H7 (cell line): ENCODE results near the gene PTPRT. TPM values are rescaled to one million over a fixed set of nuclear protein-coding genes. Genes with fewer than 3 reads are reported as not detected.

Experiments
- DNase-seq: peaks from one replicate; pipeline ENCODE4 v3.0.0; 2012
- H3K27me3 ChIP-seq: 2 replicates; pipeline ENCODE4 v1.6.0; 2011; ENCODE audit warnings: mild to moderate bottlenecking, low read length; ENCODE audit not compliant: control insufficient read depth, insufficient read depth
- H3K36me3 ChIP-seq: replicated peaks from 2 replicates; pipeline ENCODE4 v1.5.1; 2011; ENCODE audit warnings: low read length; ENCODE audit not compliant: control insufficient read depth, insufficient read depth
- H3K4me3 ChIP-seq: 2 replicates; pipeline ENCODE4 v1.5.1; 2011; ENCODE audit warnings: low read depth, mild to moderate bottlenecking, control low read depth, low read length, moderate library complexity; ENCODE audit not compliant: insufficient read depth
- total RNA-seq: library from RNA; depleted of rRNA; stranded (reverse); fragments of >200 nt; shearing (Covaris generic); gene quantifications from 2 replicates; pipeline ENCODE4 v1.2.3, GENCODE V29; 2014

The PTPRT gene
- total RNA-seq, 1 experiment from 2014 or later, result 0.07 TPM

DNA sequence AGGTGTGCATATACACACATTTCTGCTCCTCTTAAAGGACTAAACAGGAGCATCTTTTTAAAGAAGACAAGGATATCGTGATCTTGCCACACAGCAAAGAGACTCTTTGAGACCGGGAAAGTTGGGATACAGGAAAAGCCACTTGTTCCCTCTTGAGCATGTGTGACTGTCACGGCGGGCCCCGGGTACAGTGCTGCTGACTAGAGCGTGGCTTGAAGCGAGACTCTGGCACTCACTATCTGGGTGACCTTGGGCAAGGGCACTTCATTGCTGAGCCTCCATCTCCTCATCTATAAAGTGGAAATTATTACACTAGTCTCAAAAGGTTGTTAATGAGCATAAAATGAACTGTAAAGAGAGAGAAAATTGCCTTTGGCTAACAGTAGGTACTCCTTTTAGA is 713.9 kb downstream of the PTPRT start:
- Histone ChIP-seq H3K27me3 (no peaks in the 10 kb centered on the region), H3K4me3 (no peak overlapping the region), H3K36me3 (no peaks in the 10 kb centered on the region)
- DNase-seq, result no peak

DNA sequence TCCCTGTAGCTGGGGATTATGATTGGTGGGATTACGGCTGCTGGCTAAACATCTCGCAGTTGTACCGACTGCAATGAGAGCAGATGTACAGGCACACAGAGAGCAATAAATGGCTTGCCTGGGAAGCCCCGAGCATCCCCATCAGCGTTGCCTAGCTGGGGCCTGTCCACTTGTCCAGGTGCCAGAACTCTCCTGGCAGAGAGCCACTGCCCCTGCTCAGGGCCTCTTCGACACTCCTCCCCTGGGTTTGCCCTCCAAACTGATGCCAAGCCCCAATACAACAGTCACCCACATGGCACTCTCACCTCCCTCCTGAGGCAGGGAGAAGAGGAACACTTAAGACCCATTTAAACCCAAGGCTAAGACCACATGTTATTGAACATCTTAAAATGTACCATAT is 715.1 kb downstream of the PTPRT start:
- DNase-seq, result no peak
- Histone ChIP-seq H3K4me3 (no peak overlapping the region), H3K36me3 (no peaks in the 10 kb centered on the region), H3K27me3 (no peaks in the 10 kb centered on the region)

DNA sequence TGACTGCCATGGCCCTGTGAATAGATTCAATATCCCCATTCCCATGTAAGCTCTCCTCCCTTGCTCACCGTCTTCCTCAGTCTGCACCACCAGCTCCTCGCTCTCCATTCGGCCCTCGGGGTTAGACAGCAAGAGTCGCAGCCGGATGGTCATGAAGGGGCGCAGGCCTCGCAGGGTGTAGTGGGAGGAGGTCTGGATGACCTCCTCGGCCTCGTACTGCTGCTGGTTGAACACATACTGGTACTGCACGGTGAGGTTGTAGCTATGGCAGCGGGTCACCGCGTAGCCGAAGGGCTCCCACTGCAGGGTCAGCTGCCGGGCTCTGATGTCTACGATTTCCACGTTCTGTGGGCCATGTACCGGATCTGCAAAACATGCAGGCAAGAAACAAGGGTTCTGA is 717.5 kb downstream of the PTPRT start:
- H3K27me3 ChIP-seq, result no peaks in the 10 kb centered on the region
- H3K36me3 ChIP-seq, result no peaks in the 10 kb centered on the region
- no peak for DNase-seq
- H3K4me3 ChIP-seq, result no peak overlapping the region

DNA sequence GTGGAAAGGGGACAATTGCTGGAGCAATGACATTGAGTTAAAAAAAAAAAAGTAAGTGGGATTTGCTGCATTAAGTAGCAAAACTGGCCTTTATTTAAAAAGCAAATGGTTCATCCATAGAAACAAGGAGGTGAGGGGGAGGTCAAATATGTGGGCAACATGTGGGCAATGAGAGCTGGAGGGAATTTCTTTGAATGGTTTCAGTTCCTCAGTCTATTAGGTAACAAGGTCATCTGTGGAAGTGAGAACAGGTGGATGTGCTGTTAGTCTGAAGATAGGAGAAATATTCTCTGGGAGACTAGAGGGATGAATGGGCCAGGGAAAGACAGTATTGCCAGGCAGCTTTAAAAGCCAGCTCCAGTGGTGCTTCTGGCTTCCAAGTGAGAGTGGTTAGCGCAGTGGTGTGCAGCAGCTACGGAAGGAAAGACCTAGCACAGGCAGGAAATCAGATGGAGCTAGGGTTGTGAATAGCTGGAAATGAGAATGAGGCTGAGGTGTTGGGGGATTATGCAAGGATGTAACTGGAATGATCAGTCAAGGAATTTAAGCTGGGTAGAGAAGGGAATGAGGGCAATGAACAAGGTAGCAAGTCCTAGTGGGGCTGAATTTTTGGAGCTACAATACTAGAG is 727.6 kb downstream of the PTPRT start:
- no peak for DNase-seq
- Histone ChIP-seq H3K36me3 (no peaks in the 10 kb centered on the region), H3K27me3 (no peaks in the 10 kb centered on the region; the same call in 1 of the 2 replicates), H3K4me3 (no peak overlapping the region)

DNA sequence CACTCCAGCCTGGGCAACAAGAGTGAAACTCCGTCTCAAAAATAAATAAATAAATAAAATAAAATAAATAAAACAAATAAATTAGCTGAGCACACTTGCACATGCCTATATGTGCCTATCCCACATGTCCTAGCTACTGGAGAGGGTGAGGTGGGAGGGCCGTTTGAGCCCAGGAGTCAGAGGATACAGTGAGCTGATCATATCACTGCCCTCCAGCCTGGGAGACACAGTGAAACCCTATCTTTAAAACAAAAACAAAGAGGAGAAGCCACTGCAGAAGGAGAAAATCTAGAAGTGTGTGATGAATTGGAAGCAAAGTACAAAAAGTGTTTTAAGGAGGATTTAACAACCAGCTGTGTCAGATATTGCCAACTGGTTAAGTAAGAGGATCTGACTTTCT is 728.4 kb downstream of the PTPRT start:
- no peak for DNase-seq

DNA sequence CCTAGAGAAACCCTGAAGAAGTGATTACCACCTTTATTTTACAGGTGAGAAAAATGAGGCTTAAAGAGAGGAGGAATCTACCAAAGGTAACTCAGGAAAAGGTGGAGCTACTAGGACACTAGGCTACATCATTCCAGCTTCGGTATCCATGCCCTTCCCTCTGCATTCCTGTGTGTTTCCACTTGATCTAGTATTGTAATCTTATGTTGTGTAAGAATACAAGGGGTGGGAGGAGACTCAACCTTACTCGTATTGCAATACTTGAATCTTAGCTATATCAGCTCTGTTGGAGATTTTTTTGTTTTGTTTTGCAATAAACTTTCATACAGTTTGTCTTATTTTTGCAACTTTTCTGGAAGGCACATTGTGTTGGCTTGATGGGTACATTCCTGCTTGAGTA is 742.4 kb downstream of the PTPRT start:
- H3K27me3 ChIP-seq, result no peaks in the 10 kb centered on the region
- no peak overlapping the region for H3K4me3 ChIP-seq
- DNase-seq, result no peak
- no peaks in the 10 kb centered on the region for H3K36me3 ChIP-seq

More for the DNA sequence above, 728.4 kb downstream of the PTPRT start:
- H3K4me3 ChIP-seq, result no peak overlapping the region
- H3K36me3 ChIP-seq, result no peaks in the 10 kb centered on the region
- no peaks in the 10 kb centered on the region; the same call in 1 of the 2 replicates for H3K27me3 ChIP-seq

DNA sequence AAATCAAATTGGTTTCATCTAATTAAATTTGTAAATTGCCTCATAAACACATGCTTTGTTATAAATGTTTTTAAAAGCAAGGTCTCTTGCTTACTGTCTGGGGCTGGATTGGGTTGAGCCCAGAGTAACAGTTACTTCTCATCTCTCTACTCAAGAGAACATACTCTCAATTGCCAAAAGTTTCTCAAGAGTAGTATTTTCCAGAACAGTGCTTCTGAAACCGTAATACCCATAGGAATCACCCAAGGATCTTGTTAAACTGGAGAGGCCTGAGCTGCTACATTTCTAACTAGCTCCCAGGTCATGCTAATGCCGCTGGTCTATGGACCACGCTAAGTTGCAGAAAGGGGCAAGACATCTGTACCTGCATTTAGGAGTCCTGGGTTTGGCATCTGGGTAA is 744.9 kb downstream of the PTPRT start:
- no peak overlapping the region for H3K4me3 ChIP-seq
- H3K27me3 ChIP-seq, result no peaks in the 10 kb centered on the region
- DNase-seq, result no peak
- no peaks in the 10 kb centered on the region for H3K36me3 ChIP-seq

DNA sequence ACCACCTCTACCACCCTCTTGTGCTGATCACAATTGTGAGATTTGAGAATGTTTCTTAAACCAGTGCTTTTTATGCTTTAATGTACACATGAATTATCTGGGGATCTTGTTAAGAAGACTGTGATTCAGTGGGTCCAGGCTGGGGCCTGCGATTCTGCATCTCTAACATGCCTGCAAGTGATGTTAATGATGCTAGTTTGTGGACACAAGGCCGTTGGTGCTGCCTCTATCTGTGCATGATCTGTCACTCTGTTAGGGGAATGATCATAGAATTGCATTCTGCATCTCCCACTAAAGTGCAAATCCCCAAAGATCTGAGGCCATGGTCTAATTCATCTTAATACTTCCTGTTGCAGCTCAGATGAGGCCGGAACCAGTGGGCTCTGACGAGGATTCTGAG is 746.5 kb downstream of the PTPRT start:
- no peaks in the 10 kb centered on the region for H3K27me3 ChIP-seq
- DNase-seq, result no peak
- H3K4me3 ChIP-seq, result no peak overlapping the region
- H3K36me3 ChIP-seq, result no peaks in the 10 kb centered on the region

DNA sequence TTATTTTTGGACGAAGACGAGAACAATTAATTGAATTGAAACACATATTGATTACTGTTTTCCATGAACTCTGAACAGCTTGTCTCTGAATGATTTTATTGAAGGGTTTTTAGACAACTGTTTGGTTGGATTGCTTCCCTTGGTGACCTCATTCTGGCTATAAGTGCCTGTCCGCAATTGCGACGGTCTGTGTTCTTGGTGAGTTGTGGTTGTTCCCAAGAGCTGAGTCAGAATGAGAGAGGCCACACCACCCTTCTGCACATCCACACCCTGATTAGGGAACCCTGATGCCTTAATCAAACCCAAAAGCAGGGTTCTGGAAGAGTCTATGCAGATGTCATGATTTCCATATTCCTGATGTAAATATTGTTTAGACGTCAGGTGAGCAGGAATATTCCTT is 747.0 kb downstream of the PTPRT start:
- H3K36me3 ChIP-seq, result no peaks in the 10 kb centered on the region
- no peak for DNase-seq
- H3K4me3 ChIP-seq, result no peak overlapping the region
- H3K27me3 ChIP-seq, result no peaks in the 10 kb centered on the region

DNA sequence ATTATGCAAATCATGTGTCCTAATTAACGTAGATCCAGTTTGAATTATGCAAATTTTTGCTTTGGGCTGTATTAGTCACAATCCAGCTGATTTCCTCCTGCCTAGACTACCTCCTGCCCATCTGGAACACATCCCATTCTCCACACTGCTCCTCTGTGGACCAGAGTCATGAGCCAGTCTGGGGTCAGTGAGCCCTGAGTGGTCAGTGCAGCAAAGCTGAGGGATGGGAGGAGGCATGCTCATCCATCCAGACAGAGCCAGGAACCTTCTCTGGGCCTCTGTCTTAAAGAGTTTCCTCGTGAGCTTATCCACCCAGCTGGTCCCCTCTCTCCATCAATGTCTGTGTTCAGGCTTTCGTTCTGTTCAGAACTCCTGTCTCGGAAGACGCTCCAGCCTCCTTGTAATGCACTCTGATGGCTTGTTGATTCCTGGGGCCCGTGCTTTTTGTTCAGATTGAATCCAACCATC is 747.8 kb downstream of the PTPRT start:
- DNase-seq, result no peak
- no peaks in the 10 kb centered on the region for H3K36me3 ChIP-seq
- H3K27me3 ChIP-seq, result no peaks in the 10 kb centered on the region
- no peak overlapping the region for H3K4me3 ChIP-seq

DNA sequence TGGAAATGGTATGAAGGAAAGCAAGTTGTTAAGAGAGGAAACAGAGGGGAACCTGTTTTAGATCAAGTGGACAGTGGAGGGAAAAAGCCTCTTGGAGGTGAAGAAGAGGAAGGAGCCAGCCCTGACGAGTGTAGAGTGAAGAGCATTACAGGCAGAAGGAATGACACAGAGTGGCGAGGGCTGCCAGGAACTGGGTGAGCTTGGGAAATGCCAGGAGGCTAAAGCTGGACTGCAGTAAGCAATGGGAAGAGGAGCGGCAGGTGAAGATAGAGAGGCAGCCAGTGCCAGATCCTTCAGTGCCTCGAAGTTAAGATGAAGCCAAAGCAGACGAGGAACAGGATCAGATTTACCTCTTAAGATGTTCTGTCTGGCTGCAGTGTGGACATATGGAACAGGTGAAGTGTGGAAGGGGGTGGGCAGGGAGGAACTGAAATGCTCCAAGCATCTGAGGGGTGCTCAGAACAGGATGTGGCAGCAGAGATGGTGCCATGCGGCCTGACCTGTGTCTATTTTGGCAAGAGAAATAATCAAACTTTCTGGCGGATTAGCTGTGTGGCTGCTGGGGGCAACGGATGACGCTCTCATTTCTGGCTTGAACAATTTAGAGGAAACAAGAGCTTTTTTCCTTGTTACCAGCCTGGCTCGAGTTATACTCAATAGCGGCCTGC is 748.4 kb downstream of the PTPRT start:
- H3K36me3 ChIP-seq, result no peaks in the 10 kb centered on the region
- no peaks in the 10 kb centered on the region for H3K27me3 ChIP-seq

DNA sequence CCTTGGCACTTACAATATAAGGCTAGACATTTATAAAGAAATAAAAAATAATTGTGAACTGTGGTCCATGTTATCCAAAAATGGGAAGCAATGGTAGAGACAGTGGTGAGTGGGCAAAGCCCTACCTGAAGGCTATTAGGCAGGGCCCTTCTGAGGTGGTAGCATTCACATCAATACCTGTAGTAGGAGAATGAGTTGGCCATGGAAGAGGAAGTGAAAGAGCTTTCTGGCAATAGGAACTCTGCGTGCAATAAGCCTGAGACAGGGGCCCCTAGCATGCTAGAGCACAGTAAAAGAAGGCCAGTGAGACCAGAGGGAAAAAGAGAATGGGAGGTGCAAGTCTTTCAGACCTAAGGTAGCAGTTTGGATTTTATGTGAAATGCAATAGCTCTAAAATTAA is 754.5 kb downstream of the PTPRT start:
- DNase-seq, result no peak
- H3K36me3 ChIP-seq, result no peaks in the 10 kb centered on the region
- H3K27me3 ChIP-seq, result no peaks in the 10 kb centered on the region
- no peak overlapping the region for H3K4me3 ChIP-seq

More for the DNA sequence above, 748.4 kb downstream of the PTPRT start:
- no peak overlapping the region for H3K4me3 ChIP-seq
- DNase-seq, result no peak

DNA sequence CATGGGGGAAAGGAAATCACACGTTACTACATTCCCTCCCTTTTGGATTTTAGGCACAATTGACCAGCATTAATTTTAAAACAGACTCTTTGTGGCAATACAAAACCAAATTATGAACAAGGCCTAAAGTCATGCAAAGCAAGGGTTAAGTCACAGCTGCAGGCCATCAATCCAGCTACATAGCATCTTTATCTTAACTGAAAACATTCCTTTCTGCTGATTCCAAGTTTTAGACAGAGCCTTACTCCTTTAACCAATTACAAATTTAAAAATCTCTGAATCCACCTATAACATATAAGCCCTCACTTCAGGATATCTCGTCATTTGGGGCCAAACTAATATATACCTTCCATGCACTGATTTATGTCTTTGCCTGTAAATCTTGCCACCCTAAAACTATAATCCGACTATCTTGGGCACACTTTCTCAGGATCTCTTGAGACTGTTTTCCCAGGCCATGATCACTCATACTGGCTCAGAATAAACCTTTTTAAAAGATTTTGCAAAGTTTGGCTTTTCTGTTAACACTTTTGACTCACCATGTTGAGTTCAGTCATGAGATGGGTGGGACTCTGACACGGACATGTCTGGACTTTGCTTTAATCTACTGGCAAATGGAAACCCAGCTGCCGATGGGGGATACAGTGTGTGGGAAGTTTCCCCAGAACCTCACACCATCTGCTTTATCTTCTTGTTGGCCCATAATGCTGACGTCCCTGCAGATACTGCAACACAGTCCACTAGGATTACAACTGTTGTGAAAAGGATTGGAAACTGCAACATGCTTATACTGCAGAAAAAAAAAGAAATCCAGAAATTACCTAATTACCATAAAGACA is 757.0 kb downstream of the PTPRT start:
- Histone ChIP-seq H3K27me3 (no peaks in the 10 kb centered on the region), H3K36me3 (no peaks in the 10 kb centered on the region), H3K4me3 (no peak overlapping the region)
- no peak for DNase-seq

DNA sequence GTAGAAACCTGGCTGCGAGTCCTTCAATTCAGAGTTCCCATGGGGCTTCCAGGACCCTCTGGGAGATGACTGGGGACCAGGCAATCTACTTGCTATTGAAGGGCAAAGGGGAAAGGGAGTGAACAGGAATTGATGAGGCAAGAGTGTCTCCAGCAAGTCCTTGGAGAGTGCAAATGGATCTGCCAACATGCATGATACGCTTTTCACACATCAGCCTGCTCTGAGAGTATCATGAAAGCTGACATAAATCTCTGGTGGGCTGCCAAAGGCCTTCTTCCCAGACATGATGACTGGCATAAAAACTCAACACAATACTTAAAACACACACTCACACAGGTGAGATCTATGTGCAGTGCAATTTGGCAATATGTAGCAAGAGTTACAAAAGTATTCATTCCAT is 759.1 kb downstream of the PTPRT start:
- Histone ChIP-seq H3K36me3 (no peaks in the 10 kb centered on the region), H3K27me3 (no peaks in the 10 kb centered on the region), H3K4me3 (no peak overlapping the region)
- DNase-seq, result no peak
